PC-9 (cell line): ENCODE results near the gene WDR27. TPM values are rescaled to one million over a fixed set of nuclear protein-coding genes. Genes with fewer than 3 reads are reported as not detected.

Source experiments
- BruUV-seq: library from RNA; stranded (reverse); fragments of 400-500 nt; replicated peaks from 2 replicates; lab custom pipeline; 2021; lab: Mats Ljungman, UMichigan
- CTCF ChIA-PET: fragments of 300-600 bp; sonication (Branson Sonifier 250); formaldehyde crosslinking; loops from one replicate; lab custom pipeline; 2022; ENCODE audit warnings: antibody characterized with exemption; lab: Charles Lee
- POLR2A ChIA-PET: fragments of 300-600 bp; sonication (Branson Sonifier 250); formaldehyde crosslinking; loops from one replicate; lab custom pipeline; 2022; ENCODE audit warnings: antibody characterized with exemption; ENCODE audit not compliant: unreplicated experiment; lab: Charles Lee
- DNase-seq, 2 experiments: peaks; one replicate each; pipeline versions ENCODE4 v3.0.0 to v3.0.0-alpha.2; 2015 to 2022; ENCODE audit warnings: mixed read lengths in 1 of 2
- H2AFZ ChIP-seq: fragments of 200-600 bp; sonication (generic); 2 replicates; pipeline ENCODE4 v1.8.1; 2017; ENCODE audit warnings: antibody characterized with exemption
- H3F3A ChIP-seq: fragments of 200-600 bp; sonication (generic); 2 replicates; pipeline ENCODE4 v1.8.1; 2017; ENCODE audit warnings: antibody characterized with exemption, mild to moderate bottlenecking, low read depth; ENCODE audit not compliant: insufficient read depth
- H3K27ac ChIP-seq: fragments of 200-600 bp; sonication (generic); 2 replicates; pipeline ENCODE4 v1.6.1; 2016; ENCODE audit warnings: mixed run types
- H3K27me3 ChIP-seq: fragments of 200-600 bp; sonication (generic); 2 replicates; pipeline ENCODE4 v1.6.1; 2016; ENCODE audit warnings: low read depth, mixed run types; ENCODE audit not compliant: insufficient read depth
- H3K36me3 ChIP-seq: fragments of 200-600 bp; sonication (generic); 2 replicates; pipeline ENCODE4 v1.6.1; 2016; ENCODE audit warnings: low read depth, mixed run types
- H3K4me1 ChIP-seq: fragments of 200-600 bp; sonication (generic); replicated peaks from 2 replicates; pipeline ENCODE4 v1.6.1; 2016; ENCODE audit warnings: mixed run types; ENCODE audit not compliant: insufficient read depth
- H3K4me2 ChIP-seq: fragments of 200-600 bp; sonication (generic); 2 replicates; pipeline ENCODE4 v1.6.1; 2017; ENCODE audit warnings: mixed run types
- H3K4me3 ChIP-seq: fragments of 200-600 bp; sonication (generic); 2 replicates; pipeline ENCODE4 v1.6.1; 2016; ENCODE audit warnings: mixed run types
- H3K79me2 ChIP-seq: fragments of 200-600 bp; sonication (generic); 2 replicates; pipeline ENCODE4 v1.6.1; 2017; ENCODE audit warnings: low read depth, mixed run types
- H3K9me2 ChIP-seq: fragments of 200-600 bp; sonication (generic); 2 replicates; pipeline ENCODE4 v1.8.1; 2017; ENCODE audit warnings: mild to moderate bottlenecking; ENCODE audit not compliant: insufficient read depth
- H3K9me3 ChIP-seq: fragments of 200-600 bp; sonication (generic); 2 replicates; pipeline ENCODE4 v1.8.1; 2016; ENCODE audit warnings: low read depth; ENCODE audit not compliant: insufficient read depth
- H4K20me1 ChIP-seq: fragments of 200-600 bp; sonication (generic); 2 replicates; pipeline ENCODE4 v1.8.1; 2017; ENCODE audit not compliant: insufficient read depth
- EZH2 ChIP-seq: fragments of 200-600 bp; sonication (generic); IDR thresholded peaks from 2 replicates; pipeline ENCODE4 v1.8.0; 2017; ENCODE audit warnings: antibody characterized with exemption, low read depth
- intact Hi-C: fragments of 100-400 bp; cut with micrococcal nuclease; formaldehyde crosslinking; loops from one replicate; pipeline ENCODE4 v1.10.0; 2022; ENCODE audit not compliant: unreplicated experiment
- total RNA-seq: library from RNA; stranded (reverse); gene quantifications from 2 replicates; pipeline ENCODE4 v1.2.3, GENCODE V29; 2021
- TF ChIP-seq, protein P1 (sequence below): fragments of 200-600 bp; sonication (generic); conservative IDR thresholded peaks from 2 replicates; pipeline ENCODE4 v1.6.1; 2017; ENCODE audit warnings: mixed run types, antibody characterized with exemption, mild to moderate bottlenecking, moderate library complexity

WDR27 gene
- total RNA-seq, 1 experiment from 2014 or later, result 54.2 TPM

GRCh38 chr6:169426611-169427010 is 275.2 kb downstream of the WDR27 start:
- Histone ChIP-seq H2AFZ (no peak overlapping the region), H3K27ac (no peak overlapping the region), H3K9me2 (no peaks in the 10 kb centered on the region), H3K79me2 (no peaks in the 10 kb centered on the region), H3K4me3 (no peak overlapping the region), H3K9me3 (peaks cover 4% of the 10 kb centered on the region; the same call in 1 of the 2 replicates), H3K27me3 (0 out of 2 replicates have a peak, but pooled peaks cover 10% of the 10 kb centered on the region), H4K20me1 (no peaks in the 10 kb centered on the region), H3K4me2 (no peak overlapping the region), H3K4me1 (no peaks in the 10 kb centered on the region), H3K36me3 (no peaks in the 10 kb centered on the region), H3F3A (no peaks in the 10 kb centered on the region)
- intact Hi-C loops, result no loop called here
- TF ChIP-seq, protein P1, sequence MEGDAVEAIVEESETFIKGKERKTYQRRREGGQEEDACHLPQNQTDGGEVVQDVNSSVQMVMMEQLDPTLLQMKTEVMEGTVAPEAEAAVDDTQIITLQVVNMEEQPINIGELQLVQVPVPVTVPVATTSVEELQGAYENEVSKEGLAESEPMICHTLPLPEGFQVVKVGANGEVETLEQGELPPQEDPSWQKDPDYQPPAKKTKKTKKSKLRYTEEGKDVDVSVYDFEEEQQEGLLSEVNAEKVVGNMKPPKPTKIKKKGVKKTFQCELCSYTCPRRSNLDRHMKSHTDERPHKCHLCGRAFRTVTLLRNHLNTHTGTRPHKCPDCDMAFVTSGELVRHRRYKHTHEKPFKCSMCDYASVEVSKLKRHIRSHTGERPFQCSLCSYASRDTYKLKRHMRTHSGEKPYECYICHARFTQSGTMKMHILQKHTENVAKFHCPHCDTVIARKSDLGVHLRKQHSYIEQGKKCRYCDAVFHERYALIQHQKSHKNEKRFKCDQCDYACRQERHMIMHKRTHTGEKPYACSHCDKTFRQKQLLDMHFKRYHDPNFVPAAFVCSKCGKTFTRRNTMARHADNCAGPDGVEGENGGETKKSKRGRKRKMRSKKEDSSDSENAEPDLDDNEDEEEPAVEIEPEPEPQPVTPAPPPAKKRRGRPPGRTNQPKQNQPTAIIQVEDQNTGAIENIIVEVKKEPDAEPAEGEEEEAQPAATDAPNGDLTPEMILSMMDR, result no peak
- no peak for TF ChIP-seq EZH2
- no peak for DNase-seq
- ChIA-PET CTCF (no interaction called here), POLR2A (no interaction called here)
- BruUV-seq, result no TSS peak

DNA sequence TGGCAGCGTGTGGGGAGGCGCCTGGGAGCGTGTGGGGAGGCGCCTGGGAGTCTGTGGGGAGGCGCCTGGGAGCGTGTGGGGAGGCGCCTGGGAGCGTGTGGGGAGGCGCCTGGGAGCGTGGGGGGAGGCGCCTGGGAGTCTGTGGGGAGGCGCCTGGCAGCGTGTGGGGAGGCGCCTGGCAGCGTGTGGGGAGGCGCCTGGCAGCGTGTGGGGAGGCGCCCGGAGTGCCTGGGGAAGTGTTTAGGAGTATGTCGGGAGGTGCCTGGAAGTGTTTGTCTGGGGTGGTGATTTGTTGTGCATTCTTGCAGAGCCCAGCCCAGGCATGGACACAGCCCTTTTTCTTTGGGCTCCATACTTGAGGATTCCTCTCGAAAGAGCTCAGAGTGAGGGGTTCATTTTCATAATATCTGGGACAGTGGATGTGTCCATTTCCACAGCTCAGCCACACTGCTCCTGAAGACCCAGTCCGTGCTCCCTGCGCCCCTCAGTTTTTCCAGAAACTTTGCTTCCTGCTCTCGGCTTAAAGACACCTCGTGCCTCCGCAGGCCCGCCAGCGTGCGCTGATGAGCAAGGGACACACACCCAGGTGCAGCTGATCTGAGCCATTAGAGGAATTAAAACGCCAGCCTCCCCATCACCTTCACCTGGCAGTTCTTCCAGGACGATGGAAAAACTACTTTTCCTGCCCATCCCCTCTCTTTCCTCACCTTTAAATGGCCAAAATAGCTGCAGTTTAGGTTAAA is 276.0 kb downstream of the WDR27 start:
- Histone ChIP-seq H3K79me2 (no peaks in the 10 kb centered on the region), H2AFZ (no peak overlapping the region), H3K4me1 (no peaks in the 10 kb centered on the region), H3K9me2 (no peaks in the 10 kb centered on the region), H4K20me1 (no peaks in the 10 kb centered on the region), H3K9me3 (peaks cover 1% of the 10 kb centered on the region; the same call in 1 of the 2 replicates), H3K36me3 (no peaks in the 10 kb centered on the region), H3K4me3 (no peak overlapping the region), H3F3A (no peaks in the 10 kb centered on the region), H3K27ac (no peak overlapping the region), H3K27me3 (peaks cover 11% of the 10 kb centered on the region; the same call in 1 of the 2 replicates), H3K4me2 (no peak overlapping the region)
- TF ChIP-seq, protein P1, result no peak
- TF ChIP-seq EZH2, result no peak
- CTCF ChIA-PET, result no interaction called here
- no peak for DNase-seq
- no TSS peak for BruUV-seq
- intact Hi-C loops, result no loop called here
- POLR2A ChIA-PET, result no interaction called here

DNA sequence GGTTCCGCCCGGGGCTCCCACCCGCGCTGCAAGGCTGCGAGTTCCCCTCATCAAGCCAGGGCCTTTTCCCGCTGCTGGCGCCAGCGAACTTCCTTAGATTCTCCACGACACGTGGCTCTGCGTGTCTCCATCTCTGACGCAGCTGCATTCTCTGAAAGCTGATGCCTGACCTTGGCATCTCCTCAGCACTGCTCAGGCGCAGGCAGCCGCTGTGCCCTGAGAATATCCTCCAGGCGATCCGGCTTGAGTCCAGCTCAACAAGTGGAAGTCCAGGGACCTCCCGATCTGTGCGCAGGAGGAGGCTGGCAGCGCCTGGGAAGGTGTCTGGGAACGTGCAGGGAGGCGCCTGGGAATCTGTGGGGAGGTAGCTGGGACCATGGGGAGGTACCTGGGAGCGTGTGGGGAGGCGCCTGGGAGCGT is 277.0 kb downstream of the WDR27 start:
- Histone ChIP-seq H3K27me3 (peaks cover 16% of the 10 kb centered on the region), H3F3A (no peaks in the 10 kb centered on the region), H3K4me2 (no peak overlapping the region), H2AFZ (no peak overlapping the region), H3K9me3 (no peaks in the 10 kb centered on the region), H3K36me3 (no peaks in the 10 kb centered on the region), H3K9me2 (no peaks in the 10 kb centered on the region), H3K79me2 (no peaks in the 10 kb centered on the region), H3K27ac (no peak overlapping the region), H3K4me3 (no peak overlapping the region), H4K20me1 (no peaks in the 10 kb centered on the region), H3K4me1 (no peaks in the 10 kb centered on the region)
- no TSS peak for BruUV-seq
- ChIA-PET CTCF (no interaction called here), POLR2A (no interaction called here)
- no peak for TF ChIP-seq EZH2
- TF ChIP-seq, protein P1, result no peak
- intact Hi-C loops, result no loop called here
- DNase-seq, result no peak
